ELR (cell line): ENCODE results near the gene CDC42BPA.
"Not testable (repeated sequence)": the region's sequence is repeated elsewhere in the genome, so short reads cannot be mapped to it uniquely, and the experiment has no call there.

Source experiments
- DNase-seq: peaks from one replicate; pipeline ENCODE4 v3.0.0-alpha.2; 2015; ENCODE audit warnings: low read depth

CDC42BPA gene, protein sequence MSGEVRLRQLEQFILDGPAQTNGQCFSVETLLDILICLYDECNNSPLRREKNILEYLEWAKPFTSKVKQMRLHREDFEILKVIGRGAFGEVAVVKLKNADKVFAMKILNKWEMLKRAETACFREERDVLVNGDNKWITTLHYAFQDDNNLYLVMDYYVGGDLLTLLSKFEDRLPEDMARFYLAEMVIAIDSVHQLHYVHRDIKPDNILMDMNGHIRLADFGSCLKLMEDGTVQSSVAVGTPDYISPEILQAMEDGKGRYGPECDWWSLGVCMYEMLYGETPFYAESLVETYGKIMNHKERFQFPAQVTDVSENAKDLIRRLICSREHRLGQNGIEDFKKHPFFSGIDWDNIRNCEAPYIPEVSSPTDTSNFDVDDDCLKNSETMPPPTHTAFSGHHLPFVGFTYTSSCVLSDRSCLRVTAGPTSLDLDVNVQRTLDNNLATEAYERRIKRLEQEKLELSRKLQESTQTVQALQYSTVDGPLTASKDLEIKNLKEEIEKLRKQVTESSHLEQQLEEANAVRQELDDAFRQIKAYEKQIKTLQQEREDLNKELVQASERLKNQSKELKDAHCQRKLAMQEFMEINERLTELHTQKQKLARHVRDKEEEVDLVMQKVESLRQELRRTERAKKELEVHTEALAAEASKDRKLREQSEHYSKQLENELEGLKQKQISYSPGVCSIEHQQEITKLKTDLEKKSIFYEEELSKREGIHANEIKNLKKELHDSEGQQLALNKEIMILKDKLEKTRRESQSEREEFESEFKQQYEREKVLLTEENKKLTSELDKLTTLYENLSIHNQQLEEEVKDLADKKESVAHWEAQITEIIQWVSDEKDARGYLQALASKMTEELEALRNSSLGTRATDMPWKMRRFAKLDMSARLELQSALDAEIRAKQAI (N-terminal part only)

GRCh38 chr1:227318016-227318852 is at the start of gene CDC42BPA:
Gene CDC42BPA (minus strand): TSS chr1:227318492. CDS start chr1:227317182, 1,310 bp downstream.
- peak; percentile 91 for DNase-seq

DNA sequence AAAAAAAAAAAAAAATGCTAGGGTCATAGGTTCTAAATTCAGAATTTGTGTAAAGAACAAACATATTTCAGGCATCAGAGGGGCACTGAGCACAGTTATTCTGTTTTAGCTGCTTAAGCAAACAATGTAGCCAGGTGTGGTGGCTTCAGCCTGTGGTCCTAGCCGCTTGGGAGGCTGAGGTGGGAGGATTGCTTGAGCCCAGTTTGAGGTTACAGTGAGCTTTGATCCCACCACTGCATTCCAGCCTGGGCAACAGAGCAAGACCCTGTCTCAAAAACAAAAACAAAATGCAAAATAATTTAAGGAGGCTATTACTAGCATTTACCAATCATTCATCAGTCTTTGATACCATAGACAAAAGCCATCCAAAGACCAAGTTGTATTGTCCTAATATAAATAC is 49.7 kb upstream of the CDC42BPA start:
- no peak for DNase-seq

- no peak for DNase-seq
Measured at GRCh38 chr1:227365473-227366431, 47.5 kb upstream of the CDC42BPA start.

- no peak for DNase-seq
Measured at GRCh38 chr1:227364657-227365056, 46.4 kb upstream of the CDC42BPA start.

DNA sequence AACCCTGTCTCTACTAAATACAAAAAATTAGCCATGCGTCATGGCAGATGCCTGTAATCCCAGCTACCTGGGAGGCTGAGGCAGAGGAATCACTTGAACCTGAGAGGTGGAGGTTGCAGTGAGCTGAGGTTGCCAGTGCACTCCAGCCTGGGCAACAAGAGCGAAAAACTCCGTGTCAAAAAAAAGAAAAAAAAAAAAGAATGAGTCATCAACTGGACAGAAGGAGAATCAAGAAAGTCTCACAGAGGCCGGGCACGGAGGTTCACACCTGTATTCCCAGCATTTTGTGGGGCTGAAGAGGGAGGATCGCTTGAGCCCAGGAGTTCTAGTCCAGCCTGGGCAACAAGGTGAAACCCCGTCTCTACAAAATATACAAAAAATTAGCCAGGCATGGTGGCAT is 45.5 kb upstream of the CDC42BPA start:
- no peak for DNase-seq

DNA sequence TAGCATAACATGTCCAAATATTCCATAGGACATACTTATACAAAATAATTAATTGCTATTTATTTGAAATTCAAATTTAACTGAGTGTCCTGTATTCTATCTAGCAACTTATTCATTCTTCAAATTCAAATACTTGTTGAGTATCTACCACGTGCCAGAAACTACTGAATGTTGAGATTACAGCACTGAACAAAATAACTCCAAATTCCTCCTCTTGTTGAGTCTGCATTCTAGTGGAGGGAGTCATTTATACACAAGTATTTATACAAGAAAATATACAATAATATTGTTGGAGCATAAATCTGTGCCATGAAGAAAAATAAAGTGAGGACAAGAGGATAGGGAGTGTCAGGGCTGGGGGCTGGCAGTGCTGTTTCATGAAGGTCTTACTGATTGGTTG is 43.7 kb upstream of the CDC42BPA start:
- DNase-seq: no peak

GRCh38 chr1:227357927-227358302 is 39.6 kb upstream of the CDC42BPA start:
- peak; percentile 13 for DNase-seq

GRCh38 chr1:227357171-227357926 is 39.1 kb upstream of the CDC42BPA start:
- peak; percentile 93 for DNase-seq

GRCh38 chr1:227356620-227357146 is 38.4 kb upstream of the CDC42BPA start:
- peak; percentile 41 for DNase-seq

GRCh38 chr1:227355542-227356245 is 37.4 kb upstream of the CDC42BPA start:
- no peak for DNase-seq

DNA sequence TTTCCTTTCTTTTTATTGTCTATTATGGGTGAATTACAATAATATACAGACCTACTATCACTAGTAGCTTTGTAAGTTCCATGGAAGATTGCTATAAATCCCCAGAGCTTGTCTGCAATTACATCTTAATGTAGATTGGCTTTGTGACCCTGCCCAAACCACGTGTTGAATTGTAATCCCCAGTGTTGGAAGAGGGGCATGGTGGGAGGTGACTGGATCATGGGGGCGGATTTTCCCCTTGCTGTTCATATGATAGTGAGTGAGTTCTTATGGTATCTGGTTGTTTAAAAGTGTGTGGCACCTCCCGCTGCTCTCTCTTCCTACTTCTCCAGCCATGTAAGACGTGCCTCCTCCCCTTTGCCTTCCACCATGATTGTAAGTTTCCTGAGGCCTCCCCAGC is 34.9 kb upstream of the CDC42BPA start:
- DNase-seq: no peak

- not testable (repeated sequence) for DNase-seq
Measured at GRCh38 chr1:227352164-227352563, 33.9 kb upstream of the CDC42BPA start.

GRCh38 chr1:227351443-227351842 is 33.2 kb upstream of the CDC42BPA start:
- peak; percentile 16 for DNase-seq

DNA sequence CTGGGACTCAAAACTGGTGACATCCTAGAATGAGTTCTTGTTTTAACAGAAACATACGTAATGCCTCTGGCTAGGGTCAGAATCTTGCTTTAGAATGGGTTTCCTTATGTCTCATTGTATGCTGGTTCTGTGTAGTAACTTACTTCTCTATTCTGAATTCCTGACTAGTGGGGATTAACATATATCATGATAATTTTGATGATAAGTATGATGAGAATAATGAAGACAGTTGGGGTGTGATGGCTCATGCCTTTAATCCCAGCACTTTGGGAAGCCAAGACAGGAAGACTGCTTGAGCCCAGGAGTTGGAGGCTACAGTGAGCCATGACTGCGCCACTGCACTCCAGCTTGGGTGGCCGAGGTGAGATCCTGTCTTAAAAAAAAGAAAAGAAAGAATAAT is 31.7 kb upstream of the CDC42BPA start:
- no peak for DNase-seq

DNA sequence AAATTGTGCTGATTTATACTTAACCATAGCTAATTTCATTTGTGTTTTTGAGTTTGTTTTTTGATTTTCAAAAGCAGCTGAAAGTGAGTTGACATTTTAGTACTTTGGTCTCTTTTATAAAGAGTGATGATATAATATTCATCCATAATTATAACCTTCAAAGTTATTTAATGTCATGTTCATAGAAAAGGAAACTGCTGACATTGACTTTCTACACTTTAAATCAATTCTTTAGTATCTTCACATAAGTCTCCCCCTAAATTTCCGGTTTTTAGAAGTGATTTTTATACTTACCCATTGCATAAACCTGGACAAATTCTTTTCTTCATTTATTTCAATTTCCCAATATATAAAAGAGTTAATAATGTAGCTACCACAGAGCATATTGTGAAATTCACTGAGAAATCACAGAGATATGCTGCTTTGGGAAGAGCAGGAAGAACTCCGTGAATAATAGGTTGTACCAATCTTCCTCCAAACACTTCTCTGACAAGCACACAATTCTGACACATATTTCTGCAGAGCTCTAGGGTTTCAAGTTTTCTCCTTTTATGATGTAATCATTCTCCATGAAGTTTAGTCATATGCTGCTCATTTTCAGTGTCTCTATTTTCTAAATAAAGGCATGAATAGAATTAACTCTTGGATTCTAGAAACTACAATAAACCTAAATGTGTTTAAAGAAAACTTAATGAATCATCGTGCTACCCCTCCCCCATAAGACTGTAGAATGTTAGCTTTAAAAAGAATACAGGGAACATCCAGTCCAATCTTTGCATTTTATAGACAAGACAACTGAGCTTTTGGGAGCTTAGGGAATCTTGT is 25.6 kb upstream of the CDC42BPA start:
- peak; percentile 91 for DNase-seq

GRCh38 chr1:227343206-227343605 is 24.9 kb upstream of the CDC42BPA start:
- DNase-seq: no peak

DNA sequence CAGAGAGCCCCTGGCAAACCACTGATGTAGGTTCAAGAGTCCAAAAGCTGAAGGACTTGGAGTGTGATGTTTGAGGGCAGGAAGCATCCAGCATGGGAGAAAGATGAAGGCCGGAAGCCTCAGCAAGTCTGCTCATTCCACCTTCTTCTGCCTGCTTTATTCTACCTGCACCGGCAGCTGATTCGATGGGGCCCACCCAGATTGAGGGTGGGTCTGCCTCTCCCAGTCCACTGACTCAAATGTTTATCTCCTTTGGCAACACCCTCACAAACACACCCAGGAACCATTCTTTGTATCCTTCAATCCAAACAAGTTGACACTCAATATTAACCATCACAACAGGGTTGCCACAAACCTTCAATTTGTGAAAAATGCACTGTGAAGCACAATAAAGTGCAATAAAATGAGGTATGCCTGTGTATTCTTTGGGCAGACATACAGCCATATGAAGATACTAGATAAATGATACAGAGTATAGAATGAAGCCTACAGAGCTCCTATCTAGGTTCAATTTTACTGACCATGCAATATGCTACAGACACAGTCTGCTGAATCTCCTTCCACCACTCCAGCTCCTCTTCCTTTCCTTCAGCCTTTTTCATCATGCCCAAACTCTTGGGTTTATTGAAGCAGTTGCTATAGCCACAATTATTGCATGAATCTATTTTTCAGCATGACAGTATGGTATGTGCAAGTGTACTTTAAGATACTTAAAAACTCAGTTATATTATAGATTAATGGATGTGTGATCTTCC is 24.0 kb upstream of the CDC42BPA start:
- DNase-seq: no peak

DNA sequence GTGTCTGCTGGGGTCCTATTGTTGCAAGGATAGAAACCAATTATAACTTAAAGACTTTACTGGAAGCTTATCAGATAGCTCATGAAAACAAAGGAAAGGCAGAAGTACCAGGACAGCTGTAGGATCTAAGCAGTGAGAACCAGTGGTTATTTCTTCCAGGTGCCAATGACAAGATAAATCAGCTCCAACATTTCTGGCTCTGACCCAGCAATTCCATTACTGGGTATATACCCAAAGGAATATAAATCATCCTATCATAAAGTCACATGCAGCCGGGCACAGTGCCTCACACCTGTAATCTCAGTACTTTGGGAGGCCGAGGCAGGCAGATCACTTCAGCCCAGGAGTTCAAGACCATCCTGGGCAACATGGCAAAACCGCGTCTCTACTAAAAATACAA is 17.8 kb upstream of the CDC42BPA start:
- DNase-seq: not testable (repeated sequence)
